HG03457 (cell line): ENCODE results near the gene SMAD7.

Experiments
- ATAC-seq: cut with Tn5 transposase; IDR thresholded peaks from one replicate; pipeline ENCODE4 v1.9.1; 2021; ENCODE audit warnings: moderate number of reproducible peaks; ENCODE audit not compliant: unreplicated experiment

The SMAD7 gene

GRCh38 chr18:48946329-48946835 lies 4.4 kb downstream of the SMAD7 start:
- no peak for ATAC-seq

DNA sequence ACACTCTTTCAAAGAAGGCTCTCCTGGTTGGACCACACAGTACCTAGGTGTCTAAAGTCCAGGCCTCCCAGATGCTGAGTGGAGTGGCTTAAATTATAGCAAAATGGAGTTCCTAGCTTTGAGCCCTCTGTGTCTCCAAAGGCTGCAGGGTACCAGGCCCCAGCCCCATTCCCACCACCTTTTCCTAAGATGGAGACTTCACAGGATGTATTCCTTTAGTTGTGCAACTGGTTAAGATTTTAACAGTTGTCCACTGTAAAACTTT lies 4.9 kb downstream of the SMAD7 start:
- no peak for ATAC-seq

- ATAC-seq, result no peak
These were observed 6.1 kb downstream of the SMAD7 start for GRCh38 chr18:48944634-48945033.

DNA sequence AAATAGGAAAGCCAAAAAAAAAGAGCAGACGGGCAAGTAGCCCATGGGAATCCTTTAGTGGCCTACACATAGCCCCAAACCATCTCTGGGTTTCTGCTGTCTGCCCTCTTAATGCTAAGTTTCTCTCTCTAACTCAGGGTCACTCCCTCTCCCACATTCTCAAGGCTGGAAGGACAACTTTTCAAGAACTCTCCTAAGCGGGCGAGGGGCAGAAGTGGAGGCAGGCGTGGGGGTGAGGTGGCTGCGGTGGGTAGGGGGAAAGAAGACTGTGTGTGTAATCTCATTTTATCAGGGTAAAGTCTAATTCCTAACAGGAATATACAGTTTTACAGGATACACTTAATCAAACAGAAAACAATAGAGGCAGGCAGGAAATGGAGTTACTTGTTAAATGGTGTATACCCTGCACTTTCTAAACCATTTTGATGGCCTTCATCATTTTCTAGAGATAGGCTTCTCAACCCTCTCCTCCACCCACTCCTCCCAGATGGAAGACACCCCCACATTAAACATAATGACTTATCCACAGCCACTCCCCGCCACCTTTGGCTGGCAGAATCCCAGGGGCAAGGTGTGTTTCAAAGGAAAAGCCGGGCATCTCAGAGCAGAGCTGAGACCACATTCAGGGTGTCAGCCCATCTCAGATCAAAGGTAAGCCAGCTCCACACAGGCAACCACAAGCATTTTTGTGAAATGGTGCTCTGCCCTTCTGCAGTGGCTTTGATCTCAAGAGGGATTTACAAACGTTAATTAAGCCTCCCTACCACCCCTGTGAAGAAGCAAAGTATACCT lies 6.8 kb downstream of the SMAD7 start:
- ATAC-seq, result no peak

GRCh38 chr18:48943333-48943732 lies 7.4 kb downstream of the SMAD7 start:
- ATAC-seq, result no peak

DNA sequence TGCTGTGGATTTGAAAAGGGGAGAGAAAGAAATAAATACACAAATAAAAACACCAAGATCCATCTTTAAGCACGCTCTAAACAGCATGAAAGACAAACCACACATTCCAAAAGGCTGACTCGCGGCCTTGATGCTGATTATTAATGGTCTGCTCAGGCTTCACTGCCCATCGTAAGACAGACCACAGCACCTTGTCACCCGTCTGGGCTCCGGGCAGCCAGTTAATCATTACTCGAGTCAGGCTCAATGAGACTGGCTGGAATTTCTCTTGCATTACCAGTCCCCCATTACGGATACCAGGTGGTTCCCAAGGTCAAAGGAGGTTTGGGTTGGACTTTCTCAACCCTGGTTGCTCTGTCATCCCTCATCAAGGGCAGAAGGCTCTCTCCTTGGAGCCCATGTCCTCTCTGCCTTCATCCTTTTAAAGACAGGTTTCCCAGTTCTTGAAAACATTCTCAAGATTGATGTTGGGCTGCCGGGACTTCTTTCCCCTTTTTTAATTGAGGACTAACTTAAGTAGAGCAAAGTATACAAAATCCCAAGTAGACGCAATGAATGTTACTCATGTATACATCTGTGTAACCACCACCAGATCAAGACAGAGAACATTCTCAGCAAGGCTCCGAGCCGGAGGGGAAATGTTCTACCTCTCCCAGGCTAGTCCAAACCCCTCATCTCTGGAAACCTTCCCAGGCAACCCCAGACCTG lies 8.1 kb downstream of the SMAD7 start:
- ATAC-seq, result no peak

DNA sequence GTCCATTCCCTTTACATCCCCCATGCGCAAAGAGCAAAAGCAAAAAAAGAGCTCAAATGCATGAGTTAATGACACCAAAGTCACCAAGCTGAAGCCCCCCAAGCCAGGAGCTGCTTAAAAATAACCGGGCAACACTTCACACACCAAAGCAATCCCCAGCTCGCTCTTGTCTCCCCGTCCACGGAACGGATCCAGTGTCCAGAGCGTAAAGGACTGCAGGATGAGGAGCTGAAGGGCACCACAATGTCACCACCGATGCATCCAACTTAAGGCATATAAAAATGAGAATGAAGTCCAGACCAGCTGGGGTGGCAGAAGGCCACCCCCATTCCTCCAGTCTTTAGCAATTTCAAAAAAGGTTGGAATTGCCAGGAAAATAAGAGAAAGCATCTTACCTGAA lies 8.7 kb downstream of the SMAD7 start:
- no peak for ATAC-seq

- no peak for ATAC-seq
These were observed 9.1 kb downstream of the SMAD7 start for GRCh38 chr18:48941672-48942071.

- peak; percentile 47 for ATAC-seq
These were observed 9.7 kb downstream of the SMAD7 start for GRCh38 chr18:48940854-48941611.

GRCh38 chr18:48939205-48940097 lies 11.3 kb downstream of the SMAD7 start:
- no peak for ATAC-seq

GRCh38 chr18:48938827-48939204 lies 11.9 kb downstream of the SMAD7 start:
- no peak for ATAC-seq

DNA sequence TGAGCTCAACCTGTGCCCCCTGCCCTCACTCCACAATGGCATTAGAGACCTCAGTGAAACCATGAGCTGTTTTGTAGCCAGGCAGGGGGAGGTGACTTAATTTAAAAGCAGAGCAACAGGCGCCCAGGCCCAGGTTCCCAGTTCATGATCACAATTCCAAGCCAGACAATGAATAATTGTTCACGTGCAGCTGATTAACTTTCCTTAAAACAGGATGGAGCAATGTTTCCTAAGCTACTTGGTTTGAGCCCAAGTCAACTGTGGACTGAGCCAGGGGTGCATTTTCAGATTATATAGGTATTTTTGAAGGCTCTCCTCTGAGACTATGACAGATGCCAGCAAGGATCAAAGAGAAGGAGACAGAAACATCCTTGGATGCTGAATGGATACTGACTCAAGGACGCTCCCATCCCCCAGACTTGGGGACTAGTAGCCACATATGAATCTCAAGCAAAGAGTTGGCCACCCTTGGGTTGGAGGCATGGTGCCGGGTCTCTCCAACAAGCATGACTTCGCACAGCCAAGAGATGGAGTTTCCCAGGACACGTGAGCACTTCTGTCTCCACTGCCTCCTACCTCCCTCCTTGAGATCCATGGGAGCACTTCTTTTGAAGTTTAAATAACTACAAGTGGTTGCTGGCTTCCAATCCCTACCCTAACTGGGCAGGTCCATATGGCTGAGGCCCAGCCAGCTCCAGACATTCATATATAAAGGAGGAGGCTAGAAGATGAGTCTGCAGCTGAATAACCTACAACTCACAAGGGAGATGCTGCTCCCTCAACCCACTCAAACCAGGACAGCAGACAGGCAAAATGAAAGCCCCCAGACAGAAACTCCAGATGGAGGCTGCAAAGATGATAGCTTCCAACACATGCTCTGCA lies 12.7 kb downstream of the SMAD7 start:
- ATAC-seq, result no peak

DNA sequence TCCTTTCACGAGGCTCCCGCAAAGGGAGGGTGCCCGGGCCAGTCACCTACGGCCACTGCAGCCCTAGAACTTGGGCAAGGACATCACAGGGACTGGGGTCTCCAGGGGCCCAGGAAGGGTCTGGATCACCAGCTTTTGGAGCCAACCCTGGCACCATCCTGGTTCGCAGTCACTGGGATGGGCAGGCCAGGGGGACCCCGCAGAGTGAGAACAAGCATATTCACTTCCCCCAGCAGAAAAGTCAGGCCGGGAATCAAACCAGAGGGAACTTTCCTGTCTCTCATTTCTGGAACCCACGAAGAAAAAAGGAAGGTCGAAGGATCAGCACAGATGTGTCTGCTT lies 15.4 kb downstream of the SMAD7 start:
- no peak for ATAC-seq

DNA sequence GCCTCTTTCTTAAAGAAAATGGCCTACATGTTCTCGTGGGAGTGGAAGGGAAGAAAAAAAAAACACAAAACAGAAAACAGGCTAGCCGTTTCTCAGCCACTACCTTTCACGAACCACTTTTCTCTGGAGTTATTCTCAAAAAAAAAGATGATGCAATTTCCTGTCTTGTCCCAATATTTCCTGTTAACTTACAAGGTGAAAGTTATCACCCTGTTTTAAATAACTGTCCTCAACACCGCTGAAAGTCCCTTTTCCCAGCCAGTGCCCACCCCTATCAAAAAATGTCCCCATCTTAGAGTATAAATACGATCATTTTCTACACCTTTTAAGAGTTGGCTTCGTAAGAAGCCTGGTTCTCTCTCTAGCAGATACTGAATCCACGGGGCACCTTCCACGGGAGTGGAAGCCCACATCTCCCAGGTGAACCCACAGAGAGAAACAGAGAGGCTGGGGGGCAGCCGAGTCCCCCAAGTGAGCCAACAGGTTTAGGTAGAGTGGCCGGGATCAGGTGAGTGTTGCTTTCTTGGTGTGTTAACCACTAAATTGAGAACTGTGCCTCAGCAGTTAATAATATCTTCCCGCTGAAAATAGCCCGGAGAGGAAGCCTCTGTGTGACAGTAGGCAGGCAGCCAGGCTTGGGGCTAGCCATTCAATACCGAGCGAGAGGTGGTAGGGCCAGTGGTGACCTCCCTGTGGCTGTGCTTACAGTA lies 15.9 kb downstream of the SMAD7 start:
- ATAC-seq, result no peak

DNA sequence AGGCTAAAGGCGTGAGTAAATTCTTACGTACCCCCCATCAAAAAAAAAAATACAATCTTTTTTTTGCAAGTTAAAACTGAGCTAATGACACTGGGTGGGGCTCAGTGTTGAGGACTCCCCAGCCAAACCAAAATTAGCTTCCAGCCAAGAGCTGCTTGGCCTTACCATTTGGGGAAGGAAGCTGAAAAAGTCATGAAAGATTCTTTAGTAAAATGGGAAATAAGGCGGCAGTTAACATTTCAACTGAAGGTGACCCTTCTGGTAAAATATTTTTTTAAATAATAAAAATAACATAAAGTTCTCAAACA lies 16.4 kb downstream of the SMAD7 start:
- no peak for ATAC-seq

DNA sequence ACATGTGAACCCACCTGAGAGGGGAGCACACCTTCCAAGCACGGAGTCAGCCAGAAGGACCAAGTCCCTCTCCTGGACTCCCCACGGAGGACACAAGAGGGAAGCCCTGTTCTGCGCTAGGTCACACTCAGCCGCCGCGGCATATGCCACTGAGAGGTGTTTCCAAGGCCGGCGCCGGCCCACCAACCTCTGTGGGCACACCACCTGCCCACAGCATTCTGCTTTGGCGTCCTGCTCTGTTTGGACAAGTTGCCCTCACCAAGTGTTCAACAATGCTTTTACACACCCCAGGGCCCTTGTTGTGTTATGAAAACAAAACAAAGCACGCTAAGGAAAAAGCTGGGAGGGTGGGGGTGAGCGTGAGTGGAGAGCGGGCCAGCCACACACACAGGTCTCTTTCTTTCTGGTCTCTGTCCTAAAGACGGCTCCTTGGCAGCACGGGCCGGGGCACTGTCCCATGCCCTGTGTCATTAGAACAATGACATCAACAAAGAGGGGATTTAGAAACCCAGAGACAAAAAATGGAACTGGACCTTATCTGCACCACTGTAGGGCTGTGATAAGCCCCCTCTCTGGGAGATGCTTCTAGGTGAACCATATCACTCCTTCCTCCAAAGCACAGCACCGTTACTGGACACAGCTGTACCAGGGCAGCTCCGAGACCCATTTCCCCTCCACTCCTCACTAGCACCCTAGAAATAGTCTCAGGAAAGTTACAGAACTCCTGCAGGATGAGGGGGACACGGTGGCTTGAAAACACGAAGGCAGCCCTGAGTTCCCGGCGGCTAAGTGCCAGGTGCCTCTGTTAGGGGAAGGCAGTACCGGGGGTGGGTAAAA lies 17.0 kb downstream of the SMAD7 start:
- ATAC-seq, result no peak

GRCh38 chr18:48932822-48933510 lies 17.8 kb downstream of the SMAD7 start:
- ATAC-seq, result no peak

DNA sequence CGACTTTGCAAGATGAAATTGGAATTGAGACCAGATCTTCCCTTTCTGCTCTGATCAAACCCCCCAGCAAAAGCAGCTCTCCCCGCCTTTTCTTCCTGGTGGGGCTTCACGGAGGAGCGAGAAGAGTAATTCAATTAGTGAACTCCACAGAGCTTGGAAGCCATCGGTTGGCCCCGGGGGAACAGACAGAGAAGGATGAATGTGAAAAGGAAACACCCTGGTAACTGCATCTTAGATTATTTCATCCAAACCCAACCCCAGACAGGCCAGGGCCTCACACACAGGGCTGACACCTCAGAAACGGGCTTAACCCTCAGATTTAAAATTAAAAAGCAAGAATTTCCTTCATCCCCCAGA lies 18.3 kb downstream of the SMAD7 start:
- ATAC-seq, result no peak
